Calu3 (cell line): ENCODE measurements around the gene XRCC6. TPM values are rescaled to one million over a fixed set of nuclear protein-coding genes. Genes with fewer than 3 reads are reported as not detected.
"Not testable (repeated sequence)": the region's sequence is repeated elsewhere in the genome, so short reads cannot be mapped to it uniquely, and the experiment has no call there.

ENCODE experiments used
- BruUV-seq: library from RNA; stranded (reverse); fragments of 400-500 nt; replicated peaks from 2 replicates; lab custom pipeline; 2021; lab: Mats Ljungman, UMichigan
- CTCF ChIA-PET: fragments of 300-600 bp; sonication (Branson Sonifier 250); formaldehyde crosslinking; loops from one replicate; lab custom pipeline; 2022; ENCODE audit warnings: antibody characterized with exemption; lab: Charles Lee
- DNase-seq: peaks from one replicate; pipeline ENCODE4 v3.0.0; 2022
- H3K27ac Mint-ChIP-seq: one replicate; pipeline ENCODE4 v1.8.0; 2022; ENCODE audit warnings: mixed read lengths; ENCODE audit not compliant: unreplicated experiment
- H3K27me3 Mint-ChIP-seq: one replicate; pipeline ENCODE4 v1.8.0; 2022; ENCODE audit warnings: mixed read lengths; ENCODE audit not compliant: unreplicated experiment
- H3K36me3 Mint-ChIP-seq: one replicate; pipeline ENCODE4 v1.8.0; 2022; ENCODE audit warnings: mild to moderate bottlenecking, moderate library complexity, mixed read lengths; ENCODE audit not compliant: insufficient read depth, unreplicated experiment
- H3K4me1 Mint-ChIP-seq: one replicate; pipeline ENCODE4 v1.8.0; 2022; ENCODE audit warnings: mild to moderate bottlenecking, low read depth, mixed read lengths; ENCODE audit not compliant: unreplicated experiment
- H3K4me3 Mint-ChIP-seq: one replicate; pipeline ENCODE4 v1.8.0; 2022; ENCODE audit warnings: mild to moderate bottlenecking, low read depth, moderate library complexity, mixed read lengths; ENCODE audit not compliant: unreplicated experiment
- H3K9me3 Mint-ChIP-seq: one replicate; pipeline ENCODE4 v1.8.0; 2022; ENCODE audit warnings: low read depth, mixed read lengths; ENCODE audit not compliant: unreplicated experiment
- CTCF ChIP-seq: fragments of 200-600 bp; IDR thresholded peaks from one replicate; pipeline ENCODE4 v1.8.0; 2022; ENCODE audit warnings: antibody characterized with exemption; ENCODE audit not compliant: unreplicated experiment
- intact Hi-C: fragments of 100-400 bp; cut with micrococcal nuclease; formaldehyde crosslinking; loops from one replicate; pipeline ENCODE4 v1.10.0; 2022; ENCODE audit not compliant: unreplicated experiment
- total RNA-seq: library from RNA; stranded (reverse); gene quantifications from 2 replicates; pipeline ENCODE4 v1.2.3, GENCODE V29; 2022

XRCC6 gene
- total RNA-seq, 1 experiment from 2014 or later: 401 TPM

GRCh38 chr22:41584881-41585280 lies 36.2 kb upstream of the XRCC6 start:
- CTCF ChIA-PET: interaction anchor here (0.7 kb wide), 1 partner anchor 836 kb away, joined by 3 read pairs; no protein-coding TSS in a partner anchor
- Mint-ChIP-seq H3K4me1 (peaks cover 9% of the 10 kb centered on the region), H3K9me3 (no peaks in the 10 kb centered on the region), H3K4me3 (no peak overlapping the region), H3K27ac (no peak overlapping the region), H3K27me3 (peaks cover 16% of the 10 kb centered on the region), H3K36me3 (peaks cover 35% of the 10 kb centered on the region)
- no peak for DNase-seq
- intact Hi-C loops: no loop called here
- no peak for TF ChIP-seq CTCF
- BruUV-seq: no TSS peak

GRCh38 chr22:41585898-41586297 lies 35.2 kb upstream of the XRCC6 start:
- Mint-ChIP-seq H3K36me3 (peaks cover 40% of the 10 kb centered on the region), H3K9me3 (no peaks in the 10 kb centered on the region), H3K4me1 (peaks cover 9% of the 10 kb centered on the region), H3K27me3 (peaks cover 16% of the 10 kb centered on the region), H3K4me3 (no peak overlapping the region), H3K27ac (no peak overlapping the region)
- intact Hi-C loops: no loop called here
- CTCF ChIA-PET: no interaction called here
- no TSS peak for BruUV-seq
- no peak for DNase-seq
- TF ChIP-seq CTCF: no peak

- TF ChIP-seq CTCF: no peak
- CTCF ChIA-PET: interaction anchor here (0.7 to 1.7 kb wide), 2 partner anchors 12 to 31 kb away, joined by 4 read pairs; no protein-coding TSS in a partner anchor
- Mint-ChIP-seq H3K27me3 (peaks cover 10% of the 10 kb centered on the region), H3K9me3 (no peaks in the 10 kb centered on the region), H3K36me3 (peaks cover 40% of the 10 kb centered on the region), H3K4me3 (peak overlapping the region; percentile 89), H3K4me1 (peaks cover 9% of the 10 kb centered on the region), H3K27ac (peak overlapping the region; percentile 48)
- no TSS peak for BruUV-seq
- DNase-seq: no peak
- intact Hi-C loops: no loop called here
Measured at GRCh38 chr22:41587347-41587723, 33.8 kb upstream of the XRCC6 start.

GRCh38 chr22:41589391-41590241 lies 31.5 kb upstream of the XRCC6 start, which contains the start of gene PMM1:
Gene PMM1, minus strand, starts transcription at chr22:41589840. Its CDS starts 35 bp downstream, at chr22:41589805.
- Mint-ChIP-seq H3K4me3 (peak within 1 kb of the TSS; percentile 89), H3K27me3 (no peaks in the 10 kb centered on the region), H3K36me3 (peaks cover 43% of the 10 kb centered on the region), H3K4me1 (peaks cover 5% of the 10 kb centered on the region), H3K9me3 (no peaks in the 10 kb centered on the region), H3K27ac (peak within 1 kb of the TSS; percentile 84)
- peak; percentile 100 for DNase-seq
- BruUV-seq: no TSS peak
- CTCF ChIA-PET: interaction anchor here (0.5 to 1.3 kb wide), 15 partner anchors 13 to 841 kb away, joined by 3 to 11 read pairs (median 5); partner anchors contain the start of genes POLR3H, TEF and XRCC6
- TF ChIP-seq CTCF: no peak
- intact Hi-C loops: no loop called here

GRCh38 chr22:41593336-41593960 lies 27.6 kb upstream of the XRCC6 start:
- H3K27me3 Mint-ChIP-seq, DNase-seq, CTCF ChIA-PET, intact Hi-C loops, H3K27ac Mint-ChIP-seq, H3K9me3 Mint-ChIP-seq, H3K4me3 Mint-ChIP-seq, BruUV-seq, H3K4me1 Mint-ChIP-seq: not testable (repeated sequence)
- peaks cover 59% of the 10 kb centered on the region for H3K36me3 Mint-ChIP-seq
